GM21515 (cell line): ENCODE data around the gene PDILT.
A peak's percentile ranks its signal among the peaks of the same experiment; 100 is the strongest.
"Not testable (repeated sequence)": the region's sequence is repeated elsewhere in the genome, so short reads cannot be mapped to it uniquely, and the experiment has no call there.

Source experiments
- ATAC-seq: cut with Tn5 transposase; IDR thresholded peaks from one replicate; pipeline ENCODE4 v1.9.1; 2021; ENCODE audit not compliant: unreplicated experiment

PDILT gene

DNA sequence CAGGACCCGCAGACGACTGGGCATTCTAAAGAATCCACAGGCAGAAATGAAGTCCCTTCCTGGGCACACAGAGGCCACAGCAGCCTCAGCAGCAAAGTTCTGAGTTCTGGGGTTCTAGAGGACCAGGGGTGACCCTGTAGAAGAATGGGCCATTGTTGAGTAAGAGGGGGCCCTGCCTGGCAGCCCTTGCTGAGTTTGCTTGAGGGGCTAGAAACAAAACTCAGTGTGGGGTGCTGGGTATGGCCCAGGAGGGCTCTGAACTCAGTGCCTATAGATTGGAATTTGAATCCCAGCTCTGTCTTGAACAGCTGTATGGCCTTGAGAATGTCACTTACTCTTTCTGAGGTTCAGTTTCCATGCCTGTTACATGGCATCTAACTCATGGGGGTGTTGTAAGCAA lies at the start of gene PDILT:
PDILT (minus strand) TSS at position 101 of the 400 bp plus-strand sequence. CDS start 5,437 bp downstream, outside the sequence.
- ATAC-seq, result no peak

GRCh38 chr16:20453633-20454032 lies 49.1 kb upstream of the PDILT start:
- ATAC-seq, result not testable (repeated sequence)

DNA sequence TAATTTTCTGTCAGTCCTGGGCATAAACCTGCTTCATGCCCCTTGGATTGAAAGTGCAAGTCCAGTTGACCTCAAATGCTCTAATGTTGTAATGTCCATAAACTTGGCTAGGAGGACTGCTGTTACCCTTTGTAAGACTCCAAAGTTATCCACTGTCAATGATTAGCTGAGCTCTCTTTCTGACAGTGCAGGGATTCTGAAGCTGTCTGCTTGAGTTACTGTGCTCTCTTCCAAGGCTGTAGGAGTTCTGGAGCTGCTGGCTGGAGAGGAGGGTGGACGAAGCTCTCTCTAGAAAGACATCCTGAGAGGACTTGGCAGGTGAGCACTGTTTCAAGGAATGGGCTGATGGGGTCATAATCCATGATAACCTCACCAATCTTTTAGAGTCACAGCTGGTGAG lies 46.8 kb upstream of the PDILT start, which contains the start of gene ACSM2A:
ACSM2A (plus strand) TSS at position 158 of the 400 bp plus-strand sequence. CDS start 8,594 bp downstream, outside the sequence.
- not testable (repeated sequence) for ATAC-seq

DNA sequence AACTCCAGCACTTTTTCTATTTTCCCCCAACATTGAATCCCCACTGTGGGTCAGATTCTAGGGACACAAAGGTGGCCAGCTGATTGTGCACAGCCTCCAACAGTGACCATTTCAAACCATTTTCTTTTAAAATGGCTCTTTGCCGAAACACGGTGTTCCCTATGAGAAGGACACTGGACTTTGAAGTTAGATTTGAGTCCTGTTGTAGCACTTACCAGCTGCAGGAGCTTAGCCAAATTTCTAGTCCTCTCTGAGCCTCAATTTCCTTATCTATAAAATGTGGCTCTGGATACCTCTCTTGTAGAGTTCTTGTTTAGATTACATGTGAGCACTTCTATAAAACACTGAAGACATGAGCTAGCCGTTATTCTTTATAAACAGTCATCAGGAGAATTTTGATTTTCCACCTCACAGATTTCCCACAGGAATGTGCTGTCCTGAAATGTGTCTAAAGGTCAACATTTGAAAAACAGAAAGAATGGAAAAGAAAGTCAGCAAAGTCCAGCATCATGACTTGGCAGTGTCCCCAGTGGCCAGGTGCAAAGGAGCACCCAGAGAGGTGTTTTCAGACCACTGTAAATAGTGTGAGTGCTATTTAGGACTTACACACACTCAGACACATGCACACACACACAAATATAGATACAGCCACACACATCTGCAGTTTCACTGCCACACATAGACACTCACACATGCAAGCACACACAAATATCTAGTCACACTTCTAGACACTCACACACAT lies 42.3 kb upstream of the PDILT start:
- ATAC-seq, result not testable (repeated sequence)

DNA sequence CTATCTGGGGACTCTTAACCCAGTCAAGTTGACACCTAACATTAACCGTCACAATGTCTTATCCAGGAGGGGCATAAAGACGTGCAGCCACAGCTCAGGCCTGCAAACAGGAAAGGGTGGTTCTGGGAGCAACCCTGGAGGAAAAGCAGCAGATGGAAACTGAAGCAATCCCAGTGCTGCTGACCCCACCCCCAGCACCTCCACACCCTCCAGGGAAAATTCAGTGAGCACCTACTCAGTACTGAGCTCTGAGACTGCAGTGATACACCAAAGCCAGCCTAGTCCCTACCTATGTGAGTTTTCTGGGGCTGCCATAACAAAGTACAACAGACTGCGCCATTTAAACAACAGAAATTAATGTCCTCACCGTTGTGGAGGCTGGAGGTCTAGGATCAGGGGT lies 37.3 kb upstream of the PDILT start:
- not testable (repeated sequence) for ATAC-seq

GRCh38 chr16:20441191-20441590 lies 36.7 kb upstream of the PDILT start:
- ATAC-seq, result no peak

GRCh38 chr16:20440731-20441130 lies 36.2 kb upstream of the PDILT start:
- not testable (repeated sequence) for ATAC-seq

- not testable (repeated sequence) for ATAC-seq
Observed at GRCh38 chr16:20439820-20440231, 35.3 kb upstream of the PDILT start.

- ATAC-seq, result not testable (repeated sequence)
Observed at GRCh38 chr16:20438950-20439349, 34.4 kb upstream of the PDILT start.

GRCh38 chr16:20430948-20431347 lies 26.4 kb upstream of the PDILT start:
- ATAC-seq, result no peak

DNA sequence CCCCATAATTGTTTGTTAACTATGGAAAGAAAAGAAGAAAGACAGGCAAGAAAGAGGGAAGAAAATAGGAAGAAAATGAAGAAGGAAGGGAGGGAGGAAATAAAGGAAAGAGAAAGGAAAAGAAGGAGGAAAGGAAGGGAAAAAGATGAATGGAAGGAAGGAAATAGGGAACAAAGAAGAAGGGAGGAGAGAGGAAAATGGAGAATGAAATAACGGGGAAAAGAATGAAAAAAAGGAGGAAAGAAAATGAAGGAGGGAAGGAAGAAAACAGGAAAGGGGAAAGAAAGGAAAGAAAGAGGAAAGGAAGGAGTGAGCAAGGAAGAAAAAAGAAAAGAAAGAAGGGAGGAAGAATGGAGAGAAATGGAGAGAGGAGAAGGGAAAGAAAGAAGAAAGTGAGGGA lies 25.9 kb upstream of the PDILT start:
- ATAC-seq, result not testable (repeated sequence)

DNA sequence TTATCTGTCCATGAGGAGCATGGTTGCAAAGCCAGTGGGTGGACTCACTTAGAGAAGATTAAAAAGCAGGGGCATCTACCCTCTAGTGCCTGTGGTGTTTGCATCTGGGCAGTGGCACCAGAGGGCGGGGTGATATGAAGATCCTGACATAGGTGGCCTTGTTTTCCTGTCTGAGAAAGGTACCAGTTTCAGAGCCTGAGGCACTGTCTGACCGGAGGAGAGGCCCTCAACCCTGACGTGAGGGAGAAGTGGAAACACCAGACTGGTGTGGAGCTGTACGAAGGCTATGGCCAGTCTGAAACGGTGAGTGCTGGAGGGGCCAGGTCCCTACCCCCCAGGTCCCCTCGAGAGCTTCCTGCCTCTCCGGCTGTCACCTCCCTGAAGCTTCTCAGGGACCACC lies 25.0 kb upstream of the PDILT start:
- not testable (repeated sequence) for ATAC-seq

DNA sequence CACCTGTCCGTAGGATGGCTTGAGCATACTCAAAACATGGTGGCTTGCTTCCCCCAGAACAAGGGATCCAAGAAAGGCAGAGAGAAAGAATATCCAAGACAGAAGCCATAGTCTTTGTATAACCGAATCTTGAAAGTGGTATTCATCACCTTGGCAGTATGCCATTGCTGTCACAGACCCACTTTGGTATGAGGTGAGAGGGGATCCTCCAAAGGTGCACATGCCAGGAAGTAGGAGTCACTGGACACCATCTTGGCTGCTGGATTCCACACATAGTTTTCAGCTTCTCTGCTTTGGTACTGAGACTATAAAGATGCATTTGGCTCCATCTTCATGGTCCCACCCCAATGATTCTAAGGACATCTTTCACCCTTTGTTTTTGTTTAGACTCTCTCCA lies 22.9 kb upstream of the PDILT start:
- ATAC-seq, result not testable (repeated sequence)

DNA sequence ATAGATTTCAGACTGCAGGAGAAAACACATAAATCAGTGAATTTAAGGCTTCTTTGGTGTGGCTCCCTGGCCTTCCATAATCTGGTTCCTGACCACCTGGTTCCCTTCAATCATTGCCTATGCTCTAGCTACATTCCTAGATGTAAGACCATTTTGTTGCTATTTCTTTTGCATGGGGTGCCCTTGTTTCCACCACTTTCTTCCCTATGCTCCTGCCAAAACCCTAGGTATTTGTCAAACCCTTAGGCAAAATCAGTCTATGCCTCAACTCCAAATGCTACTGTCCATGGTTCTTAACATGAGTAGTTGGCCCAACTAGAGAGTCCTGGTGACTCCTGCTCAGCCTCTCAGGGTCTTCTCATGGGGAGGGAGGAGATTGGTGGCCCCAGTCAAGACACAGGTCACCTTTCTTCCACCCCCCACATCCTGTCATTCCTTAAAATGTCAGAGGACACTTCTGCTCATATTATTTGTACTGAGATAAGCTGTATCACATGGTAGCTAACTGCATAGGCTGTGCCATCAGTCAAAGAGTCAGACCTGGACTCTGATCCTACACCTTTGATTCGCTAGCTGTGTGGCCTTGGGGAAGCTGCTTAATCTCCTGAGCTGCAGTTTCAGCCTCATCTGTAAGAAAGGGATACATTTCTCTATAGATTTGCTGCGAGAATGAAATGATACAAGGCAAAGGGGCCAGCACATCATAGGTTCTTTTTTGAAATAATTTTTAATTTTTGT lies 19.8 kb upstream of the PDILT start:
- ATAC-seq, result no peak

- ATAC-seq, result not testable (repeated sequence)
Observed at GRCh38 chr16:20423772-20424128, 19.2 kb upstream of the PDILT start.

DNA sequence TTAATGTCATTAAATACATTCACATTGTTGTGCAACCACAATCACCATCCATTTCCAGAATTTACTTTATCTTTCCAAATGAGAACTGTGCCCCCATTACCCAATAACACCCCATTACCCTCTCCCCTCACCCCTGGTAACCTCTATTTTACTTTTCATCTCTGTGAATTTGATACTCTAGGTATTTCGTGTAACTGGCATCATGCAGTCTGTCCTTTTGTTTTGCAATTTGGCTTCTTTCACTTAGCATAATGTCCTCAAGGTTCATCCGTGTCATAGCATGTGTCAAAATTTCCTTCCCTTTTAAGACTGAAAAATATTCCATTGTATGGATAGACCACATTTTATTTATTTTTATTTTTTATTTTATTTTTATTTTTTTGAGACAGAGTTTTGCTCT lies 17.2 kb upstream of the PDILT start:
- not testable (repeated sequence) for ATAC-seq

DNA sequence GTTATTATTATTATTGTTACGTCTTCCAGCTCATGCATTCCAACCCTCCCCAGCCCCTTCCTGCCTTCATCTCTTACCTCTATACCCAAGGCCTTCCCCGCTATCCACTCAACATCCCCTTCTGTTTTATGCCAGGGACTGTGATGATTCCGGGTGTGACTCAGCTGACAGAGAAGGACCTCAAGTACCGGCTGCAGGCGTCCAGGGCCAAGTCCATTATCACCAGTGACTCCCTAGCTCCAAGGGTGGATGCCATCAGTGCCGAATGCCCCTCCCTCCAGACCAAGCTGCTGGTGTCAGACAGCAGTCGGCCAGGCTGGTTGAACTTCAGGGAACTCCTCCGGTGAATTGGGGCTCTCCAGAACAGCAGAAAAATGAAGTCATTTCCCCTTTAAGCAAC lies 14.6 kb upstream of the PDILT start:
- not testable (repeated sequence) for ATAC-seq

- ATAC-seq, result no peak
Observed at GRCh38 chr16:20415541-20415940, 11.0 kb upstream of the PDILT start.

DNA sequence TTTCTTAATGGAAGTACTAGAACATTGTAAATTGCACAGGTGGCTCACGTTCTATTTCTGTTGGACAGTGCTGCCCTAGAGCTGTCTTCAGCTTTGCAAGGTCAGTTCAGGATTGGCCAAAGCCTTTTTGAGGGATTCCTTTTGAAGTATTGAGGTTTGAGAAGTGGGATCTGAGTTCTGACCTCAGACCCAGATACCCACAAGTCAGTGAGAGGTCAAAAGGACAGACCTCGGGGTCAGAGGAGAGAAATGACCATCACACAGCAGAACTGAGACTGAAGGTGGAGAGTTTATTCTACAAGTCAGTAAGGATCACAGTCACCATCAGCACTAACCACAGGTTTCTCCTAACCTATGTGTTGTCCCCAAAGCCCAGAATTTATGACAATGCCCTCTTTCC lies 6.5 kb upstream of the PDILT start:
- no peak for ATAC-seq

DNA sequence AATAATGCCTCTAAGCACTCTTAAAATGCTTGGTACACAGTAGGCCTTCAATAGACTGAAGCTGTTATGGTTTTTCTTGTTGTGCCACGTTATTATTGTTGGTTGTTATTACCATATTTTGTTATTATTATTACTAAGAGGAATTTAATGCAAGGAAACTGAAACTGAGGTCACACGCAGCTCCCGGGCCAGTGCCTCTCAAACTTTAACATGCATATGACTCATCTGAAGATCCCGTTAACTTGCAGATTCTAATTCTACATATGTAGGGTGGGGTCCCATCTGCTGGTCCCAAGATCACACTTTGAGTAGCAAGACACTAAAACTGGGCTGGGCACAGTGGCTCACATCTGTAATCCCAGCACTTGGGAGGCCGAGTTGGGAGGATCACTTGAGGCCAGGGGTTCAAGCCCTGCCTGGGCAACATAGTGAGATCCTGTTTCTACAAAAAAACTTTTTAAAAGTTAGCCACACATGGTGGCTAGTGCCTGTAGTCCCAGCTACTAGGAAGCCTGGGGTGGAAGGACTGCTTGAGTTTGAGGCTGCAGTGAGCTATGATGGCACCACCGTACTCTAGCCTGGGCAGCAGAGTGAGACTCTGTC lies 5.7 kb upstream of the PDILT start:
- peak; percentile 64 for ATAC-seq

GRCh38 chr16:20409398-20410120 lies 5.0 kb upstream of the PDILT start, which contains the start of gene ACSM5:
TSS of gene ACSM5 (plus strand) at chr16:20409534. CDS start at chr16:20411485, 1,951 bp downstream.
- ATAC-seq, result peak; percentile 38
